Stimulated activated CD8-positive, alpha-beta memory T cell treated with anti-CD3 and anti-CD28 coated beads, Interleukin-12 subunit alpha, Interleukin-12 subunit beta, amount 100 ng/mL, for 1 hour (primary cell): ENCODE results near the gene TRAP1.

Experiments used
- DNase-seq: peaks from one replicate; pipeline ENCODE4 v3.0.0-alpha.2; 2020; ENCODE audit warnings: low read depth

The TRAP1 gene

DNA sequence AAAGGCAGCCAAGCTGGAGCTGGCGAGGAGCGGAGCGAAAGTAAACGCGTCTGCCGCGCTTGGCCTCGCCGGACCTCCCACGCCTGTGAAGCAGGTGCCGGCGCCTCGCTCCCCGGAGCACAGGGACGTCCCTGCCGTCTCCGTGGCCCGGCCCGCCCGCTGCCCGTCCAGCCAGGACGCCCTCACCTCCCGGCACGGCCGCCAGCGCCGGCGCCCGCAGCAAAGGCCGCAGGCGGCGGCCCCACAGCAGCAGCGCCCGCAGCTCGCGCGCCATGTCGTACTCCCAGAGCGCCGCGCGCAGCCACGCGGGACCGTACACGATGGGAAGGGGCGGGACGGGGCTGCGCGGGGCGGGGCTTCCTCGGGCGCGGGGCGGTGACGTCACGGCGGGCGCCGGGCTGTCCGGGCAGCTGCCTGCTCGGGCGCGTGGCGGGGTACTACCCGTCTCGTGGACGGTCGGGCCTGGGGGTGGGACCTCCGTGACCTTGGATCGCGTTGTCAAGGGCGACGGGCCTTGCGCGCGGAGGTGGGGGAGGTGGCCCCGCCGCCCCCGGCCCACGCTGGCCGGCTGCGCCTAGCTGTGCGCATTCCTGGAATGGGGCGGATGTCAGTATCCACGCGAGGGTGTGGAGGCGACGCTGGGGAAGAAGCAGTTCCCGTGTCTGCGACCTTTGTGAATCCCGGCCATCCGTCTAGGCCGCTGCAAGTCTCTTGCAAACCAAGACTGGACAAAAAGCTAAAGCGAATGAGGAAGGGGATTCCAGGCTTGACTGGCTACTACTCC is at the start of gene TRAP1:
Gene TRAP1, minus strand, starts transcription at position 290 of the 784 bp plus-strand sequence. Its CDS starts 16 bp downstream, at position 274.
- peak; percentile 89 for DNase-seq

DNA sequence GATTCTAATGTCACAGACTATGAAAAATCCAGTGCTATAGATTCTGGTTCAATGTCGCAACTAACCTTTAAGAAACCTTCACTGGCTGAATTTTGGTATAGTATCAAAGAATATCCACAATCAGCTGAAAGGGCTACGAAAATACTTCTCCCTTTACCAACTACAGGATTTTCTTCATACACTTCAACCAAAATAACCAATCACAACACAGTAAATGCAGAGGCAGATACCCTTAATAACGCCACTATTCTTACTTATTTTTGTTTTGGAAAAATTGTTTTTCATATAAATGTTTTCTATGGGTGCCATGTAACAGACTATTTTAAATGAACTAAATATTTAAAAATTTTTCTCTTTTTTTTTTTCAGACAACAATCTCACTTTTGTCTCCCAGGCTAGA is 48.9 kb upstream of the TRAP1 start:
- DNase-seq: no peak

GRCh38 chr16:3764409-3764808 is 47.1 kb upstream of the TRAP1 start:
- no peak for DNase-seq

- no peak for DNase-seq
Measured at GRCh38 chr16:3762107-3762750, 44.9 kb upstream of the TRAP1 start.

DNA sequence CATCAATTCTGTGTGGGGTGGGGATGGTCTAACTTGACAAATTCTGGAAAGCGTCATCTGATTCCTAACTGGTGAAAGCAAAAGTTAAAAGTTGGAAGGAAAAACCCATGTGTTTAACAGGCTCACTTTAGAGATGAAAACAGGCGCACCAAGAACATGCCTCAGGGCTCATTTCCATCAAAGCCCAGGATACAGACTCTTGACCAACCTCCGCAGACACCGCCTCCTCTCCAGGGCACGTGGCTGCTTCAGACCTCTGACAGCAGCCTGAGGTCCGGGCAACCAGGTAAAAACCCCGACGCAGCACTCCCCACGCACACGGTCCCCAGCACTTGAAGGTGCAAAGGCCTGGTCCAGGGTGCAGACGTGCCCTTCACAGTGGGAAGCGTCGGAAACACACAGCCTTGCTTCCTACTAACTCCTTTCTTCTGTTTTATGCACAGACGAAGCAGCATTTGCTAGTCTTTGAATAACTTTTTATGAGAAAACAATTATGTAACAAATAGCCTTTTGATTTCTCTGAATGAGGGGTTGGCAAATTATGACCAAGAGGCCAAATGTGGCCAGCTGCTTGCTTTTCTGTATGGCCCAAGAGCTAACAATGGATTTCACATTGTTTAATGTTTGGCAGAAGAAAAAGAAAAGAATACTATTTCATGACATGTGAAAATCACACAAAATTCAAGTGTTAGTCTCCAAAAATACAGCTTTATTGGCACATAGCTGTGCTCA is 44.2 kb upstream of the TRAP1 start:
- no peak for DNase-seq

- no peak for DNase-seq
Measured at GRCh38 chr16:3760518-3760917, 43.2 kb upstream of the TRAP1 start.

DNA sequence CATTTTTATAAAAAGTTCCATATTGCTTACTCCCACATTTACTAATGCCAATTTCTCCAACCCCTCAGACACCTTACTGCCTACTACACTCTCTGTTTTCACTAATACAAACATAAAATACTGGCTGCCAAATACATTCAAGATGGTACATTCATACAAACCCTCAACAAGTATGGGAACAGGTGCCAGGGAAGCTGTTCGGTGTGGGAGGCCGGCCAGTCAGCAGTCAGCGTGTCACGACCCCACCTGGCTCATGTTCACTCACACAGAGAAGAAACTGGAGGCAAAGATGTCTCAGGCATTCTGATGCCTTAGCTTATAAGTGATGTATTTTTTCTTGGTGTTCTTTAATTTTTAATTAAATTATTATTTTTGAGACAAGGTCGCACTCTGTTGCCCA is 42.4 kb upstream of the TRAP1 start:
- no peak for DNase-seq

DNA sequence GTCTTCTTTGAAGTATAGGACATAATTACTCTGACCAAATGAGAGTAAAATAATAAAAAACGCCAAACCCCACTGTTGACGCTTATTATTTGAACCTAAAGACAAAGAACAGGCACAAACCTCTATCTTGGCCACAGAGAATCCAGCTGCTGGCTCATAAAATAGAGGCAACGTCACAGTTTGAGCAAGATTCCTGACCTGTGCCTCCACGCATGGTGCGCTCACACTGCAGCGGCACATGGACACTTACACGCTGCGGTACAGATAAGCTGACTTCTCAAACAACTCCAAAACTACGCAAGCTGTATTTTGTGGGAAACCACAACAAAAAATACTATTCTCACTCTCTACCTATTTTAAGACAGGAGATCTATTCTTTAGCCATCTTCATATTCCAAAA is 38.8 kb upstream of the TRAP1 start:
- DNase-seq: no peak

- no peak for DNase-seq
Measured at GRCh38 chr16:3755249-3755648, 37.9 kb upstream of the TRAP1 start.

DNA sequence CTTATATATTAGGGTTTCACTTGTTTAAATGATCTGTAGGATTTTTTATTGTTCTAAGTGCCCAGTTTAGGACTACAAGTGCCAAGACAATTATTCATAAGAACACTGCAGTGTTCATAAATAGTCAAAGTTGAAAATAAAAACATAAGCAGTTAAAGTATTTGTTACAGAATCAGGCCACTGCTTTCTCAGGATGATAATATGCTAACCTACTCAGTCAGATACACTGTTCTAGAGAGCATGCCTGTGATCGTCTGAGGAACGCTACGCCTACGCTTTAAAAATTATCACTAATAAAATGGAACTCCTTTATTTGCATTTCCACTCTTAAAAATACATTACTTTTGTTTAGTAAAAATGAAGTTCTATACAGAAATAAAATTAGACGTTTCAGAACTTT is 37.4 kb upstream of the TRAP1 start:
- no peak for DNase-seq

- DNase-seq: no peak
Measured at GRCh38 chr16:3754081-3754703, 36.9 kb upstream of the TRAP1 start.

DNA sequence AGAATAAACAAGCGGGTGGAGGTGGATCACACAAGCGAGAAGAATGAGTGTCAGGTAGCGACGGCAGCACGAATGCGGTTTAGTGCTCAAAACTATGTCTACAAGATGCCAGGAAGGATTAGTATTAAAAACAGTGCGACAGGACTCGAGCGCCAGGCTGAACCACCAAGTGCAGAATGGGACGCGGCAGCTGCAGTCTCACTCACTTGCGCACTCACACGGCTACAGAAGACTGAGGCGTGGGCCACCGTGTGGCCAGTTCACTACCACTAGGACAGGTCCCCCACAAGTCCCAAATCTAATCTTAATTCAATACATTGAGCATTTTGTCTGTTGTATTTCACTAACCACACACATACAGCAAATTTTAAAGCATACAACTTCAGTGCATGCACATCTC is 35.7 kb upstream of the TRAP1 start:
- no peak for DNase-seq

- DNase-seq: no peak
Measured at GRCh38 chr16:3751878-3752277, 34.6 kb upstream of the TRAP1 start.

DNA sequence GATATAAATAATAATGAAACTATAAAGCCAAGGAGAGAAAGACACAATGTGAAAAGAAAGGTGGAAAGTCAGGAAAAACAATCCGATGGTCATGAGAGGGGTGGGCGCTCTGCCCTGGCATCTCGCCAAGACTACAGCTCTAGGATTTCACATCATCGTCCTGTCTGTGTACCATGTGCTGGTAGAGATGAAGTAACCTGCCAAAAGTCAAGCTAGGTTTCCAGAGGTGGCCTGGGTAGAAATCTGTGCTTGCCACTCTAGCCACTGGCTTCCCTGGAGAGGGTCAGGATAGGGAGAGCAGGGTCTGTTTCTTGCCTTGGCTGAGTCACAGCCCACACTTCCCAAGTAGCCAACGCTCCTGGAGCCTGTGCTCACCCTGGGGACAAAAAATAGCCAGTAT is 31.0 kb upstream of the TRAP1 start:
- DNase-seq: no peak

GRCh38 chr16:3745751-3746355 is 28.5 kb upstream of the TRAP1 start:
- no peak for DNase-seq

DNA sequence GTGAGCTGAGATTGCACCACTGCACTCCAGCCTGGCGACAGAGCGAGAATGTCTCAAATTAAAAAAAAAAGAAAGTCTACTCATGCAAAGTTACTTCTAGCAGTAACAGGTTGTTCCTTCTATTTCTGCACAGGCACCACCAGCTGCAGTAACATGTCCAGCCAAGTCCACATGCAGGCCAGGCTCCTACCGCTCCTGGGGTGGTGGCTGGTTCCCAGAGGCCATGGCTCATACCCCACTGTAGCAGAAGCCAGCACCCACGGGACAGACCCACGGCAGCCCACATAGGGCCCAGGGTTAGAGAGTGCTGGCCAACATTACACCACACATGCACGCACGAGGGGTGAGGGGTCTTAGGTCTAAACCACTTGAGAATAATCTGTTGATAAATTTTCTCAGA is 26.7 kb upstream of the TRAP1 start:
- no peak for DNase-seq

DNA sequence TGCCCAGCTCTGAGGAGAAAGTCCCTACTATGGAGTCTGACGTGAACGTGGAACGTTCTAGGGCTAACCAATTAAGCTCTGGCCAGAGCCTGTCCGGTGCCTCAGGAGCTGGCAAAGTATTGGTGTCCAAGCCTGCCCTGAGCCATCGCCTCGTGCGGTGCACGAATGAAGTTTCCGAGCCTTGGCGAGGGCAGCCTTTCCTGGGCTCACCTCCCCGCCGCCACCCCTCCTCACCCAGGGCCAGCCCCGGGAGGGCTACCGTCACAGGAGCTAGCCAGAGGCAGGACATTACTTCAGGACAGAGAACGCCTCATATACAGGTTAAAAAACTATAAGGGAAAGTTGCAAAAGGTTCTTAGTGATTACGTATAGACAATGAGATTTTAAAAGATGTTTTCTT is 23.6 kb upstream of the TRAP1 start:
- no peak for DNase-seq

DNA sequence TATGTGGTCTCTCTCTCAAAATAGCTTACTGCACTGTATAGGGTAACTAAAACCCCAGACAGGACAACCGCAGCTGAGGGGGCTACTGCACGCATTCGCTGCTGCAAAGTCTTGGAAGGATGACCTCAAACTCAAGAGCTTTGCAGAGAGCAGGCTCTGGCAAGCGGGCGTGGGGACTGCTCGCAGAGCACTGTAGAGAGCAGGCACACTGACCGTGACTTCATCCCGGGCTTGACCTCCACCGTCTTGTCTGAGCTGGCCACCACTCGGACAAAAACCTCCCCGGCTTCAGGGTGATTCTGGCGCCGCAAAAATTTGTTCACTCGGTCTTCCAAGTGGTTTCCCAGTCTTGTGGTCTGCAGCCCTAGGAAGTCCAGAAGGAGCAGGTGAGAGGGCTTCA is 22.9 kb upstream of the TRAP1 start:
- DNase-seq: no peak

GRCh38 chr16:3739636-3740035 is 22.3 kb upstream of the TRAP1 start:
- DNase-seq: no peak

DNA sequence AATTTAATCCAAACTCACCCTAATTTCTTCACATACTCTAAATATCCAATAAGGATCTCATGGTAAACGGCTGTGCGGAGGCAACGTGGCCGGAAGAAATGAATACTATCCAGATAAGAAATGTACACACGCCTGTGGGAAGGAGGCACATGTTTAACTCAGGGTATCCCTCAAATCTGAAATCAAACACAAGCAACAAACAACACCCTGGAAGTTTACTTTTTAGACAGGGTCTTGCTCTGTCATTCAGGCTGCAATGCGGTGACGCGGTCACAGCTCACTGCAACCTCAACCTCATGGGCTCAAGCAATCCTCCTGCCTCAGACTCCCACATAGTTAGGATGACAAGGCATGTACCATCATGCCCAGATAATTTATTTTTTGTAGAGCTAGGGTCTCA is 21.2 kb upstream of the TRAP1 start:
- no peak for DNase-seq

DNA sequence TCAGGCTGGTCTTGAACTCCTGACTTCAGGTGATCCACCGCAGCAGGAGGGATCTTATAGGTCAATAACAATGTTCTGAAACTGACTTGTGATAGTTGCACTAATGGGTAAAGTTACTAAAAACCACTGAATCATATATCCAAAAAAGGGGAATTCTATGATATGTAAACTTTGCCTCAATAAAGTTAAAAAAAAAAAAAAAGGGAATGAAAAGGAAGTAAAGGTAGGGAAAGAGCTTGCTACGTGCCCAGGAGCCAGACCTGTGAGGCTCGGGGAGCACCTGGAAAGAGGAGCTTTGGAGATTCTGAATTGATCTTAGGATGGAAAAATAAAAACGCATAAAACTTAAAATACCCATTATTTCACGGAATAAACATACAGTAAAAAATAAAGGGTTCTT is 20.8 kb upstream of the TRAP1 start:
- DNase-seq: no peak

DNA sequence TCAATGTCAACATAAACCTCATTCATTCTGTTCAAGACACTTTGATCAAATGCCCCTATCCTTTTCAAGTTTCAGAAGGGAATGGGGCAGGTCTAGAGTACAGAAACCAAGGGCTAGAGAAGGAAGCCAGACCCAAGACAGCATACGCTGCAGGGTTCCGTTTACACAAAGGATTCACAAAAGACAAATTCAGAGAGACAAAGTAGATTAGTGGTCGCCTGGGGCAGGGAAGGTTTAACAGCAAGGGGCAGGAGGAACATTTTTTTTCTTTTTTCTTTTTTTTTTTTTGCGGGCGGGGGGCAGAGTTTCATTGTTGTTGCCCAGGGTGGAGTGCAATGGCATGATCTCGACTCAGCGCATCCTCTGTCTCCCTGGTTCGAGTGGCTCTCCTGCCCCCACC is 19.9 kb upstream of the TRAP1 start:
- DNase-seq: no peak
